D721Med (cell line): ENCODE data around the gene TFE3.

Experiments
- DNase-seq: peaks from one replicate; pipeline ENCODE4 v3.0.0; 2011; ENCODE audit warnings: low spot score; ENCODE audit not compliant: insufficient read length
- FAIRE-seq: peaks from 2 replicates; lab custom pipeline; 2011; peaks lifted over from hg19 to GRCh38; lab: Jason Lieb, UNC
- CTCF ChIP-seq: IDR thresholded peaks from 2 replicates; pipeline ENCODE4 v1.5.1; 2012; ENCODE audit warnings: mild to moderate bottlenecking, control low read depth; ENCODE audit not compliant: insufficient read depth; ENCODE audit errors: missing control alignments

TFE3 gene

GRCh38 chrX:49043987-49044281 is 777 bp upstream of the TFE3 start:
- FAIRE-seq: no peak
- DNase-seq: no peak
- no peak for TF ChIP-seq CTCF

GRCh38 chrX:49042581-49043219 is 457 bp downstream of the TFE3 start:
- no peak for FAIRE-seq
- no peak for TF ChIP-seq CTCF

DNA sequence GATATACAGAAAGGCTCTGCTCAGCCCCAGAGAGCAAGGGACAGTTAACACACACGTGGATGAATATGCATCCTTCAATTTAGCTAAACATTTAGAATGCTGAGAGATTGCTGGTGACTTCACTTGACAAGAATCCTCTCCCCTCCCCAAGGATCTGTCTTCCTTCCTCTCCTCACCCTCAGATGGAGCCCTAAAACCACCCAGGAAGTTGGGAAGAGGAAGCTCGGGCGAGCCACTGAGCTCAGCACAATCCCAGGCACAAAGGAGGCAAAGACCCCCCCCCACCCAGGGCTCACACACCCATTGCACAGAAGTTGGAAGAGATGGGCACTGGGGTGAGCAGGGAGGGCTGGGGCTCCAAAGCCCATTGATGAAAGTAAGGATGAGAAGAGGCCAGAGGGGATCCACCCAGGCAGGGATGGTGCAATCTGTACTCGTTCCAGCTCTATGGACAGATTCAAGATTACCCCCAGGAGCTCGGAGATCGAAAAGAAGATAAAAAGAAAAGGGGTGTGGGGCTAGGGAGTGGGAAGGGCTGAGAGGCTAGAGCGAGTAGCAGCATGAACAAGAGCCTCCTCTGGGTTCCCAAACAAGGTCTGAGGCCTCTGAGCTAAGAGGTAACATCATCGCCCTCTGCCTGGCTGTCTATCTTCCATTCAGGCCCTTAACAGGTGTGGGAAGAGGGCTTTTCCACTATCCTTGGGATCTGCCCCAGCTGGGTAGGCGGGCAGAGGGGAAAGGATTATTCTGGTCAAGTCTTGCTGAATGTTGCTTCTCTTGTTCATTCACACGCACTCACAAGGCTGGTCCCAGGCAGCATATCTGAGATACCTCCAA is 1.2 kb downstream of the TFE3 start:
- FAIRE-seq: no peak
- TF ChIP-seq CTCF: no peak
- DNase-seq: no peak

More at GRCh38 chrX:49042581-49043219, 457 bp downstream of the TFE3 start:
- no peak for DNase-seq

GRCh38 chrX:49040376-49040955 is 2.7 kb downstream of the TFE3 start:
- FAIRE-seq: no peak
- TF ChIP-seq CTCF: no peak
- DNase-seq: no peak

DNA sequence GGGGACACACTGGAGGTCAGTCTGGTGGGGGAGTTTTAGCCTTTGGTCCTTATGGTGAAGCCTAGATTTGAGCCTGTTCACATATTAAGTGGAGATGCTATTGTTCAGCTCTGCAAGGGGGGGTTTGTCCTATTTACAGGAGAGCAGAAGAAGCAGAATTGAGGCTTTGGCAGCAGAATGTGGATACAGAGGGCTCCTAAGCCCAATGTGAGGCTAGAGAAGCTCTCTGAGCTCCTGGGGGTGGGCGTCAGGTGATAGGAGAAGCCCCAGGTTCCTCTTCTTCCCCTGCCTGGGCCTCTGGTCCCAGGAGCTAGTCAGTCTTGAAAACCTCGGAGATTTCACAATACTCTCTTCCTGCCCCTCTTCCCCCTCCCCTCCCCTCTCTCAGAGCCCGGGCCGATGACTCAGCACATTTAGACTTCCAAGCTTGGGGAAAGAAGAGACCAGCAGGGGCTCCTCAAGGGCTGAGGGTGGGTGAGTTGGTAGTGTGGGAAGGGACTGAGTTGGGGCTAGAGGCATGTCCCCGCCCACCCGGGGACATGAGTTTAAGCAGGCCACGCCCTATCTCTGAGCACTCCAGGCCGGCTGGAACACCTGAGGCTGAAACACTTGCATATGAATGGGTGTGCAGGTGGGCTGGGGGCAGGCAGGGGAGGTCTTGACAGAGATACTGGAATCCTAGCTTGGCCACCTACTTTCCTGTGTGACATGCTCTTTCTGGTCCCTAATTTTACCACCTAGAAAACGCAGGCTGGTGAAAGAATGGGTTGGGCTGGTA is 3.4 kb downstream of the TFE3 start:
- no peak for TF ChIP-seq CTCF
- no peak for DNase-seq
- FAIRE-seq: no peak

- DNase-seq (no peak), FAIRE-seq (no peak)
- TF ChIP-seq CTCF: no peak
Observed at GRCh38 chrX:49037883-49038475, 5.2 kb downstream of the TFE3 start.
